Measurements from ENCODE around the gene ITGA3. TPM values are rescaled to one million over a fixed set of nuclear protein-coding genes. Genes with fewer than 3 reads are reported as not detected.
A peak's percentile ranks its signal among the peaks of the same experiment; 100 is the strongest.

The ITGA3 gene
- polyA plus RNA-seq, 5 donors = 39.0 to 66.3 (median 46.6) TPM

- DNase-seq = peak in 1 of 2 donors; percentile 48
Measured at GRCh38 chr17:50128441-50129352, 72.8 kb downstream of the ITGA3 start.

GRCh38 chr17:50129353-50129727, 73.4 kb downstream of the ITGA3 start:
- DNase-seq = no peak

GRCh38 chr17:50129728-50130558, 74.0 kb downstream of the ITGA3 start, which contains the start of gene SAMD14:
Gene SAMD14, minus strand, starts transcription at chr17:50130160. Its CDS starts 5,201 bp downstream, at chr17:50124959.
- no peak for DNase-seq

GRCh38 chr17:50130559-50131305, 74.8 kb downstream of the ITGA3 start:
- no peak for DNase-seq

GRCh38 chr17:50132104-50132794, 76.3 kb downstream of the ITGA3 start:
- no peak for DNase-seq

- no peak for DNase-seq
Measured at GRCh38 chr17:50133028-50133768, 77.3 kb downstream of the ITGA3 start.

- DNase-seq = no peak
Measured at GRCh38 chr17:50133769-50134099, 77.8 kb downstream of the ITGA3 start.

GRCh38 chr17:50134206-50135110, 78.5 kb downstream of the ITGA3 start:
- no peak for DNase-seq

- no peak for DNase-seq
Measured at GRCh38 chr17:50135316-50136095, 79.6 kb downstream of the ITGA3 start.

GRCh38 chr17:50136096-50136687, 80.3 kb downstream of the ITGA3 start:
- no peak for DNase-seq

GRCh38 chr17:50137042-50137441, 81.1 kb downstream of the ITGA3 start:
- DNase-seq = no peak

- no peak for DNase-seq
Measured at GRCh38 chr17:50139185-50139783, 83.4 kb downstream of the ITGA3 start.

Other genes with a start within 250 kb of the ITGA3 start
- gene TAC4, start 208.0 kb upstream of the ITGA3 start, polyA plus RNA-seq (ENCODE audit: insufficient read depth in 1 of 5, insufficient read length in 5 of 5, low replicate concordance in 1 of 5) = under 1 TPM; 0.33 to 0.91 (median 0.53) TPM
- gene DLX4, start 86.9 kb upstream of the ITGA3 start, polyA plus RNA-seq (ENCODE audit: insufficient read depth in 1 of 5, insufficient read length in 5 of 5, low replicate concordance in 1 of 5) = 1 to 10 TPM in 4 of 5 donors, under 1 TPM in 1; 0.80 to 2.0 (median 1.4) TPM
- 1 to 10 TPM; 1.4 to 1.8 (median 1.7) TPM for gene DLX3, start 60.9 kb upstream of the ITGA3 start, polyA plus RNA-seq (ENCODE audit: insufficient read depth in 1 of 5, insufficient read length in 5 of 5, low replicate concordance in 1 of 5)
- 10 to 100 TPM; 59.5 to 77.4 (median 70.6) TPM for gene PDK2, start 39.2 kb downstream of the ITGA3 start, polyA plus RNA-seq (ENCODE audit: insufficient read depth in 1 of 5, insufficient read length in 5 of 5, low replicate concordance in 1 of 5)
- gene SAMD14, start 74.0 kb downstream of the ITGA3 start, polyA plus RNA-seq (ENCODE audit: insufficient read depth in 1 of 5, insufficient read length in 5 of 5, low replicate concordance in 1 of 5) = 10 to 100 TPM; 13.3 to 19.7 (median 16.6) TPM
- 10 to 100 TPM; 42.6 to 67.3 (median 50.7) TPM for gene PPP1R9B, start 94.6 kb downstream of the ITGA3 start, polyA plus RNA-seq (ENCODE audit: insufficient read depth in 1 of 5, insufficient read length in 5 of 5, low replicate concordance in 1 of 5)
- gene SGCA, start 109.9 kb downstream of the ITGA3 start, polyA plus RNA-seq (ENCODE audit: insufficient read depth in 1 of 5, insufficient read length in 5 of 5, low replicate concordance in 1 of 5) = 10 to 100 TPM in 1 of 5 donors, 1 to 10 TPM in 4; 3.1 to 19.0 (median 3.6) TPM
- 1,000 to 10,000 TPM in 1 of 5 donors, 100 to 1,000 TPM in 4; 464 to 1,084 (median 515) TPM for gene COL1A1, start 145.5 kb downstream of the ITGA3 start, polyA plus RNA-seq (ENCODE audit: insufficient read depth in 1 of 5, insufficient read length in 5 of 5, low replicate concordance in 1 of 5)
- 1 to 10 TPM; 4.4 to 8.7 (median 7.5) TPM for gene TMEM92, start 218.4 kb downstream of the ITGA3 start, polyA plus RNA-seq (ENCODE audit: insufficient read depth in 1 of 5, insufficient read length in 5 of 5, low replicate concordance in 1 of 5)